IMR-90 (cell line): ENCODE measurements around the gene TAX1BP1. TPM values are rescaled to one million over a fixed set of nuclear protein-coding genes. Genes with fewer than 3 reads are reported as not detected.

ENCODE experiments used
- ATAC-seq: fragments of 200-7000 bp; cut with Tn5 transposase; 2 replicates; pipeline ENCODE4 v1.9.1; 2020; ENCODE audit warnings: low read depth, mild to moderate bottlenecking, moderate library complexity
- BruUV-seq: library from RNA; stranded (reverse); fragments of 400-500 nt; replicated peaks from 2 replicates; lab custom pipeline; 2021; lab: Mats Ljungman, UMichigan
- CTCF ChIA-PET: fragments of 300-600 bp; formaldehyde crosslinking; extraction: SDS; loops from one replicate; lab custom pipeline; 2021; ENCODE audit warnings: antibody characterized with exemption; lab: Yijun Ruan, JAX
- POLR2A ChIA-PET: fragments of 300-600 bp; sonication (Branson Sonifier 250); formaldehyde crosslinking; loops from one replicate; lab custom pipeline; 2022; ENCODE audit warnings: antibody characterized with exemption; ENCODE audit not compliant: unreplicated experiment; lab: Charles Lee
- DNase-seq: peaks from one replicate; pipeline ENCODE4 v3.0.0; 2013
- H2AFZ ChIP-seq: replicated peaks from 2 replicates; pipeline ENCODE3; 2013; ENCODE audit warnings: low read length, mild to moderate bottlenecking; ENCODE audit not compliant: poor library complexity
- H2AK5ac ChIP-seq: 2 replicates; pipeline ENCODE4 v1.6.1; 2013; ENCODE audit warnings: low read depth, low read length, inconsistent platforms
- H2AK9ac ChIP-seq: replicated peaks from 2 replicates; pipeline ENCODE3; 2013; ENCODE audit warnings: mild to moderate bottlenecking, low read depth, low read length, moderate library complexity; ENCODE audit not compliant: poor library complexity
- H2BK120ac ChIP-seq: 2 replicates; pipeline ENCODE4 v1.6.1; 2013; ENCODE audit warnings: low read depth, low read length, inconsistent platforms
- H2BK15ac ChIP-seq: 3 replicates; pipeline ENCODE4 v1.6.1; 2013; ENCODE audit warnings: low read depth, low read length, inconsistent platforms
- H2BK20ac ChIP-seq: 2 replicates; pipeline ENCODE4 v1.6.1; 2013; ENCODE audit warnings: low read depth, mild to moderate bottlenecking, inconsistent platforms, low read length, moderate library complexity
- H2BK5ac ChIP-seq: 2 replicates; pipeline ENCODE4 v1.6.1; 2013; ENCODE audit warnings: mild to moderate bottlenecking, low read depth, low read length, inconsistent platforms; ENCODE audit not compliant: poor library complexity, severe bottlenecking
- H3K14ac ChIP-seq: replicated peaks from 2 replicates; pipeline ENCODE4 v1.6.1; 2013; ENCODE audit warnings: low read depth, low read length, inconsistent platforms
- H3K18ac ChIP-seq: 2 replicates; pipeline ENCODE4 v1.6.1; 2013; ENCODE audit warnings: low read depth, low read length, control low read depth
- H3K23ac ChIP-seq: 2 replicates; pipeline ENCODE4 v1.6.1; 2013; ENCODE audit warnings: low read depth, low read length, inconsistent platforms
- H3K27ac ChIP-seq: 2 replicates; pipeline ENCODE4 v1.5.1; 2013; ENCODE audit warnings: mild to moderate bottlenecking, control low read depth, low read length; ENCODE audit not compliant: insufficient read depth
- H3K27me3 ChIP-seq: 2 replicates; pipeline ENCODE4 v1.6.1; 2013; ENCODE audit warnings: low read length; ENCODE audit not compliant: control insufficient read depth, insufficient read depth
- H3K36me3 ChIP-seq: 2 replicates; pipeline ENCODE4 v1.6.1; 2013; ENCODE audit warnings: low read length, mixed read lengths; ENCODE audit not compliant: control insufficient read depth, insufficient read depth
- H3K4ac ChIP-seq: 2 replicates; pipeline ENCODE4 v1.6.1; 2013; ENCODE audit warnings: low read depth, low read length, inconsistent platforms
- H3K4me1 ChIP-seq: 2 replicates; pipeline ENCODE4 v1.6.1; 2013; ENCODE audit warnings: low read length, mixed read lengths; ENCODE audit not compliant: control insufficient read depth, insufficient read depth
- H3K4me2 ChIP-seq: 2 replicates; pipeline ENCODE4 v1.6.1; 2013; ENCODE audit warnings: low read depth, mild to moderate bottlenecking, control low read depth, low read length, moderate library complexity
- H3K4me3 ChIP-seq: 2 replicates; pipeline ENCODE4 v1.5.1; 2013; ENCODE audit warnings: low read depth, mild to moderate bottlenecking, control low read depth, low read length, moderate library complexity; ENCODE audit not compliant: insufficient read depth
- H3K56ac ChIP-seq: 2 replicates; pipeline ENCODE4 v1.6.1; 2013; ENCODE audit warnings: low read length, inconsistent platforms; ENCODE audit not compliant: insufficient read depth; ENCODE audit errors: extremely low read depth
- H3K79me1 ChIP-seq, 2 experiments: 2 replicates each; pipeline ENCODE4 v1.6.1; 2013; ENCODE audit warnings: low read length in 2 of 2, inconsistent platforms in 1 of 2, low read depth in 1 of 2
- H3K9ac ChIP-seq: 2 replicates; pipeline ENCODE4 v1.6.1; 2013; ENCODE audit warnings: low read depth, low read length, control low read depth
- H3K9me1 ChIP-seq: 2 replicates; pipeline ENCODE4 v1.6.1; 2013; ENCODE audit warnings: low read length, inconsistent platforms; ENCODE audit not compliant: insufficient read depth
- H3K9me3 ChIP-seq: 2 replicates; pipeline ENCODE4 v1.6.1; 2013; ENCODE audit warnings: low read length; ENCODE audit not compliant: control insufficient read depth, insufficient read depth
- H4K20me1 ChIP-seq: 2 replicates; pipeline ENCODE4 v1.6.1; 2013; ENCODE audit warnings: low read length, inconsistent platforms; ENCODE audit not compliant: insufficient read depth
- H4K5ac ChIP-seq: 2 replicates; pipeline ENCODE4 v1.6.1; 2013; ENCODE audit warnings: mild to moderate bottlenecking, low read depth, low read length, control low read depth
- H4K8ac ChIP-seq, 2 experiments: 2 replicates each; pipeline ENCODE4 v1.6.1; 2013; ENCODE audit warnings: low read depth in 2 of 2, low read length in 2 of 2, control low read depth in 1 of 2, inconsistent platforms in 1 of 2
- H4K91ac ChIP-seq: 2 replicates; pipeline ENCODE4 v1.6.1; 2013; ENCODE audit warnings: low read depth, low read length, inconsistent platforms; ENCODE audit not compliant: insufficient read depth
- BHLHE40 ChIP-seq: fragments of 150-350 bp; IDR thresholded peaks from 2 replicates; pipeline ENCODE4 v1.6.1; 2016; ENCODE audit warnings: mild to moderate bottlenecking, low read depth, low read length
- CEBPB ChIP-seq: IDR thresholded peaks from 2 replicates; pipeline ENCODE4 v1.6.1; 2012; ENCODE audit warnings: low read depth, low read length, improper control_type of control experiment
- CTCF ChIP-seq: conservative IDR thresholded peaks from 2 replicates; pipeline ENCODE4 v1.5.1; 2012; ENCODE audit warnings: mild to moderate bottlenecking, low read depth, low read length, improper control_type of control experiment
- ELK1 ChIP-seq: fragments of 150-350 bp; IDR thresholded peaks from 2 replicates; pipeline ENCODE4 v1.6.1; 2016; ENCODE audit warnings: low read depth, mild to moderate bottlenecking, low read length, moderate library complexity, borderline replicate concordance
- FOS ChIP-seq: fragments of 150-350 bp; IDR thresholded peaks from 2 replicates; pipeline ENCODE4 v1.6.1; 2016; ENCODE audit warnings: low read depth, low read length
- MAFK ChIP-seq: IDR thresholded peaks from 2 replicates; pipeline ENCODE4 v1.6.1; 2012; ENCODE audit warnings: low read depth, low read length, improper control_type of control experiment
- MXI1 ChIP-seq: IDR thresholded peaks from 2 replicates; pipeline ENCODE4 v1.6.1; 2012; ENCODE audit warnings: low read depth, mild to moderate bottlenecking, low read length, moderate library complexity, borderline replicate concordance
- NFE2L2 ChIP-seq: fragments of 150-350 bp; IDR thresholded peaks from 2 replicates; pipeline ENCODE4 v1.6.1; 2016; ENCODE audit warnings: low read depth, mild to moderate bottlenecking, low read length
- RCOR1 ChIP-seq: IDR thresholded peaks from 2 replicates; pipeline ENCODE4 v1.6.1; 2012; ENCODE audit warnings: mild to moderate bottlenecking, low read length, improper control_type of control experiment; ENCODE audit not compliant: insufficient replicate concordance
- RFX5 ChIP-seq: IDR thresholded peaks from 2 replicates; pipeline ENCODE4 v1.8.0; 2012; ENCODE audit warnings: low read depth, mild to moderate bottlenecking, low read length, moderate library complexity
- WGBS, 2 experiments: methylation state at CpG; one replicate each; pipeline versions ENCODE4 v1.1.5 to v1.1.7; 2013; ENCODE audit warnings: missing lambda C conversion rate in 2 of 2; ENCODE audit not compliant: insufficient read length in 1 of 2; ENCODE audit errors: extremely low coverage in 2 of 2; 5-methylcytosine and 5-hydroxymethylcytosine counted together
- dilution Hi-C: fragments of 300-500 bp; cut with HindIII; formaldehyde crosslinking; loops from one replicate; pipeline ENCODE4 v1.14.3; 2018; ENCODE audit warnings: low sequenced_read_pairs; ENCODE audit not compliant: unreplicated experiment
- in situ Hi-C: fragments of 300-500 bp; cut with MboI; formaldehyde crosslinking; loops from 3 replicates; pipeline ENCODE4 v1.14.3; 2019; ENCODE audit warnings: low sequenced_read_pairs, inconsistent platforms, mixed read lengths
- intact Hi-C: fragments of 100-400 bp; cut with micrococcal nuclease; formaldehyde crosslinking; loops from 2 replicates; pipeline ENCODE4 v1.10.0; 2022
- polyA plus RNA-seq, 3 experiments: library from polyadenylated mRNA; depleted of rRNA; stranded (reverse); fragments of >200 nt; gene quantifications; 2 replicates each; pipeline ENCODE4 v1.2.3, GENCODE V29; 2012; ENCODE audit warnings: low replicate concordance in 1 of 3
- total RNA-seq: library from RNA; depleted of rRNA; stranded (reverse); fragments of >200 nt; gene quantifications from 2 replicates; pipeline ENCODE4 v1.2.3, GENCODE V29; 2012
- TF ChIP-seq, protein P1 (sequence below): fragments of 150-350 bp; IDR thresholded peaks from 2 replicates; pipeline ENCODE4 v1.6.1; 2017; ENCODE audit warnings: mild to moderate bottlenecking, antibody characterized with exemption, low read length, low read depth

TAX1BP1 gene
- total and polyA plus RNA-seq, 2 of the 4 experiments (the other 2 are of a cell fraction): 49.0 to 52.7 TPM

GRCh38 chr7:27871866-27872265 is 131.9 kb downstream of the TAX1BP1 start:
- no peak overlapping the region for H3K9ac ChIP-seq
- 0 out of 2 replicates have a peak, but pooled peaks cover 2% of the 10 kb centered on the region for H3K4me1 ChIP-seq
- H3K4me3 ChIP-seq: no peak overlapping the region
- no peak overlapping the region for H2BK20ac ChIP-seq
- no peak overlapping the region for H2BK5ac ChIP-seq
- H2BK15ac ChIP-seq: no peak overlapping the region
- no peak overlapping the region for H2AK9ac ChIP-seq
- no peaks in the 10 kb centered on the region for H3K36me3 ChIP-seq
- peaks cover 9 to 10% of the 10 kb centered on the region in 2 experiments; a peak in 1 of 4 replicates for H3K79me1 ChIP-seq
- no peak overlapping the region for H4K8ac ChIP-seq
- 0 out of 2 replicates have a peak, but pooled peaks cover 9% of the 10 kb centered on the region for H4K20me1 ChIP-seq
- H2AK5ac ChIP-seq: no peak overlapping the region
- H3K14ac ChIP-seq: no peak overlapping the region
- dilution Hi-C loops (no loop called here), in situ Hi-C loops (no loop called here), intact Hi-C loops (no loop called here)
- H3K4ac ChIP-seq: no peak overlapping the region
- H3K9me1 ChIP-seq: peaks cover 3% of the 10 kb centered on the region; the same call in 1 of the 2 replicates
- no peak overlapping the region for H3K4me2 ChIP-seq
- no peak for DNase-seq
- H3K18ac ChIP-seq: no peak overlapping the region
- no peak overlapping the region for H4K91ac ChIP-seq
- H2BK120ac ChIP-seq: no peak overlapping the region
- no peak overlapping the region for H3K27ac ChIP-seq
- POLR2A ChIA-PET: no interaction called here
- WGBS, 2 experiments: 64% methylated on average over 3 of the region's 6 CpGs; no CpG with 5 or more reads in 1 of the 2 experiments
- TF ChIP-seq MXI1 (no peak), RCOR1 (no peak), ELK1 (no peak), NFE2L2 (no peak), CEBPB (no peak), CTCF (no peak), FOS (no peak), MAFK (no peak), BHLHE40 (no peak), RFX5 (no peak)
- TF ChIP-seq, protein P1, sequence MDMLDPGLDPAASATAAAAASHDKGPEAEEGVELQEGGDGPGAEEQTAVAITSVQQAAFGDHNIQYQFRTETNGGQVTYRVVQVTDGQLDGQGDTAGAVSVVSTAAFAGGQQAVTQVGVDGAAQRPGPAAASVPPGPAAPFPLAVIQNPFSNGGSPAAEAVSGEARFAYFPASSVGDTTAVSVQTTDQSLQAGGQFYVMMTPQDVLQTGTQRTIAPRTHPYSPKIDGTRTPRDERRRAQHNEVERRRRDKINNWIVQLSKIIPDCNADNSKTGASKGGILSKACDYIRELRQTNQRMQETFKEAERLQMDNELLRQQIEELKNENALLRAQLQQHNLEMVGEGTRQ: no peak
- H3K27me3 ChIP-seq: no peaks in the 10 kb centered on the region
- no peak for ATAC-seq
- BruUV-seq: no TSS peak
- H3K56ac ChIP-seq: no peak overlapping the region
- no peaks in the 10 kb centered on the region for H3K9me3 ChIP-seq
- no peak overlapping the region for H4K5ac ChIP-seq
- CTCF ChIA-PET: no interaction called here
- no peak overlapping the region for H2AFZ ChIP-seq
- H3K23ac ChIP-seq: no peak overlapping the region
